ENCODE data around the gene RGS16. TPM values are rescaled to one million over a fixed set of nuclear protein-coding genes. Genes with fewer than 3 reads are reported as not detected.

Gene RGS16
- total and polyA plus RNA-seq, 7 donors = 0.46 to 12.4 (median 2.5) TPM

GRCh38 chr1:182627622-182628021, 23.4 kb upstream of the RGS16 start:
- H3K9me3 ChIP-seq = no peaks in the 10 kb centered on the region
- H3K27me3 ChIP-seq = no peaks in the 10 kb centered on the region
- intact Hi-C loops (cut with DNase I) = no loop called here
- WGBS, 2 donors = 91 to 93% methylated on average over 2 of the region's 2 CpGs
- DNase-seq = no peak
- peaks cover 0 to 8% (median 0%) of the 10 kb centered on the region in 4 donors for H3K4me1 ChIP-seq
- no peaks in the 10 kb centered on the region for H3K36me3 ChIP-seq
- H3K27ac ChIP-seq = no peak overlapping the region
- H3K4me3 ChIP-seq = no peak overlapping the region
- no peak for TF ChIP-seq POLR2A (IDR thresholded peaks at IDR 0.05)
- TF ChIP-seq CTCF (IDR thresholded peaks at IDR 0.05) = no peak
- TF ChIP-seq POLR2AphosphoS5 (IDR thresholded peaks at IDR 0.05) = no peak
- TF ChIP-seq EP300 (IDR thresholded peaks at IDR 0.05) = no peak

GRCh38 chr1:182626527-182626926, 22.3 kb upstream of the RGS16 start:
- no peak overlapping the region for H3K4me3 ChIP-seq

GRCh38 chr1:182625719-182626504, 21.7 kb upstream of the RGS16 start:
- DNase-seq = no peak
- no peaks in the 10 kb centered on the region for H3K27me3 ChIP-seq
- intact Hi-C loops (cut with DNase I) = no loop called here
- H3K9me3 ChIP-seq = no peaks in the 10 kb centered on the region
- H3K4me3 ChIP-seq = no peak overlapping the region
- TF ChIP-seq POLR2AphosphoS5 (IDR thresholded peaks at IDR 0.05) (no peak), POLR2A (IDR thresholded peaks at IDR 0.05) (no peak), EP300 (IDR thresholded peaks at IDR 0.05) (no peak), CTCF (IDR thresholded peaks at IDR 0.05) (no peak)
- H3K27ac ChIP-seq = no peak overlapping the region
- H3K36me3 ChIP-seq = no peaks in the 10 kb centered on the region
- peaks cover 0 to 5% (median 0%) of the 10 kb centered on the region in 4 donors for H3K4me1 ChIP-seq
- WGBS, 2 donors = 74 to 86% methylated on average over 1 of the region's 1 CpG

More at GRCh38 chr1:182626527-182626926, 22.3 kb upstream of the RGS16 start:
- intact Hi-C loops (cut with DNase I) = no loop called here
- Histone ChIP-seq H3K27ac (no peak overlapping the region), H3K27me3 (no peaks in the 10 kb centered on the region), H3K9me3 (no peaks in the 10 kb centered on the region), H3K4me1 (peaks cover 0 to 8% (median 0%) of the 10 kb centered on the region in 4 donors), H3K36me3 (no peaks in the 10 kb centered on the region)
- no peak for DNase-seq
- no peak for TF ChIP-seq EP300 (IDR thresholded peaks at IDR 0.05)
- no peak for TF ChIP-seq POLR2AphosphoS5 (IDR thresholded peaks at IDR 0.05)
- no peak for TF ChIP-seq CTCF (IDR thresholded peaks at IDR 0.05)
- WGBS, 2 donors = 45 to 72% methylated on average over 1 of the region's 1 CpG

- TF ChIP-seq POLR2A (IDR thresholded peaks at IDR 0.05) (no peak), POLR2AphosphoS5 (IDR thresholded peaks at IDR 0.05) (no peak), EP300 (IDR thresholded peaks at IDR 0.05) (no peak), CTCF (IDR thresholded peaks at IDR 0.05) (no peak)
- Histone ChIP-seq H3K9me3 (no peaks in the 10 kb centered on the region), H3K27me3 (no peaks in the 10 kb centered on the region), H3K4me3 (no peak overlapping the region), H3K27ac (no peak overlapping the region), H3K36me3 (no peaks in the 10 kb centered on the region), H3K4me1 (no peaks in the 10 kb centered on the region)
- no peak for DNase-seq
- intact Hi-C loops (cut with DNase I) = no loop called here
- WGBS, 2 donors = 83 to 88% methylated on average over 3 of the region's 3 CpGs
Observed at GRCh38 chr1:182625024-182625423, 20.8 kb upstream of the RGS16 start.
